ENCODE measurements around the gene ZNF205. TPM values are rescaled to one million over a fixed set of nuclear protein-coding genes. Genes with fewer than 3 reads are reported as not detected.

Gene ZNF205
- total and polyA plus RNA-seq, 2 donors (not counting 1 experiment from before 2014, with no cell fraction given): not detected

GRCh38 chr16:3089717-3090592 is 22.4 kb upstream of the ZNF205 start:
- no peak overlapping the region for H3K4me3 Mint-ChIP-seq
- POLR2A ChIA-PET: no interaction called here
- H3K27me3 Mint-ChIP-seq: peaks cover 7% of the 10 kb centered on the region
- H3K27ac Mint-ChIP-seq: no peak overlapping the region
- TF ChIP-seq CTCF (IDR thresholded peaks at IDR 0.05) (no peak), EZH2 (IDR thresholded peaks at IDR 0.05; ENCODE audit: borderline replicate concordance, insufficient read depth, low read depth, low read length, poor library complexity, severe bottlenecking) (no peak)
- DNase-seq: no peak
- 98% methylated on average over 81 of the region's 81 CpGs for WGBS (ENCODE audit: insufficient coverage)
- H3K4me2 ChIP-seq (replicated peaks; ENCODE audit: low read depth, low read length, poor library complexity, severe bottlenecking): no peak overlapping the region
- CTCF ChIA-PET: interaction anchor here (1.3 to 3.2 kb wide), 3 partner anchors 12 to 39 kb away, joined by 3 to 16 read pairs (median 3); no protein-coding TSS in a partner anchor
- peaks cover 8% of the 10 kb centered on the region for H3K4me1 Mint-ChIP-seq
- H3K79me2 ChIP-seq (ENCODE audit: control insufficient read depth, insufficient read depth, low read length): no peaks in the 10 kb centered on the region
- no peaks in the 10 kb centered on the region for H3K36me3 ChIP-seq (replicated peaks in 1 of 2; ENCODE audit: control extremely low read depth in 1 of 2, control insufficient read depth in 1 of 2, extremely low read depth in 1 of 2, insufficient read depth in 2 of 2, low read length in 1 of 2)
- no peaks in the 10 kb centered on the region for H3K9me3 ChIP-seq (ENCODE audit: control extremely low read depth in 1 of 3, control insufficient read depth in 2 of 3, insufficient read depth in 1 of 3, low read length in 2 of 3)
- no peaks in the 10 kb centered on the region for H3K9me3 Mint-ChIP-seq (ENCODE audit: insufficient read depth)
- H2AFZ ChIP-seq (ENCODE audit: insufficient read depth, low read depth, low read length, poor library complexity, severe bottlenecking): no peak overlapping the region
- no peak for ATAC-seq (ENCODE audit: low read depth)
- intact Hi-C loops (cut with micrococcal nuclease): no loop called here
- no peak overlapping the region for H3K27ac ChIP-seq (ENCODE audit: low read length in 2 of 2)
- no peak overlapping the region for H3K9ac ChIP-seq (ENCODE audit: low read length)
- no peaks in the 10 kb centered on the region for H3K4me1 ChIP-seq (ENCODE audit: control insufficient read depth in 2 of 2, insufficient read depth in 2 of 2, low read length in 2 of 2)
- H3K4me3 ChIP-seq (ENCODE audit: control extremely low read depth in 1 of 5, extremely low read depth in 1 of 5, insufficient read depth in 1 of 5, low read depth in 2 of 5, low read length in 4 of 5): no peak overlapping the region
- H3K27me3 ChIP-seq (replicated peaks in 1 of 4; ENCODE audit: control extremely low read depth in 1 of 4, control insufficient read depth in 3 of 4, insufficient read depth in 4 of 4, low read length in 3 of 4): peaks cover 0 to 8% (median 3%) of the 10 kb centered on the region in 4 experiments
- no peaks in the 10 kb centered on the region for H4K20me1 ChIP-seq (ENCODE audit: control insufficient read depth, insufficient read depth, low read length, poor library complexity, severe bottlenecking)

- Histone ChIP-seq H3K4me3 (ENCODE audit: control extremely low read depth in 1 of 5, extremely low read depth in 1 of 5, insufficient read depth in 1 of 5, low read depth in 2 of 5, low read length in 4 of 5) (no peak overlapping the region), H3K79me2 (ENCODE audit: control insufficient read depth, insufficient read depth, low read length) (no peaks in the 10 kb centered on the region), H3K27me3 (replicated peaks in 1 of 4; ENCODE audit: control extremely low read depth in 1 of 4, control insufficient read depth in 3 of 4, insufficient read depth in 4 of 4, low read length in 3 of 4) (peaks cover 0 to 8% (median 3%) of the 10 kb centered on the region in 4 experiments), H4K20me1 (ENCODE audit: control insufficient read depth, insufficient read depth, low read length, poor library complexity, severe bottlenecking) (no peaks in the 10 kb centered on the region), H3K9ac (ENCODE audit: low read length) (no peak overlapping the region), H3K27ac (ENCODE audit: low read length in 2 of 2) (no peak overlapping the region), H3K9me3 (ENCODE audit: control extremely low read depth in 1 of 3, control insufficient read depth in 2 of 3, insufficient read depth in 1 of 3, low read length in 2 of 3) (no peaks in the 10 kb centered on the region), H3K36me3 (replicated peaks in 1 of 2; ENCODE audit: control extremely low read depth in 1 of 2, control insufficient read depth in 1 of 2, extremely low read depth in 1 of 2, insufficient read depth in 2 of 2, low read length in 1 of 2) (no peaks in the 10 kb centered on the region), H3K4me1 (ENCODE audit: control insufficient read depth in 2 of 2, insufficient read depth in 2 of 2, low read length in 2 of 2) (peaks cover 9 to 12% of the 10 kb centered on the region in 2 donors), H3K4me2 (replicated peaks; ENCODE audit: low read depth, low read length, poor library complexity, severe bottlenecking) (no peak overlapping the region), H2AFZ (ENCODE audit: insufficient read depth, low read depth, low read length, poor library complexity, severe bottlenecking) (no peak overlapping the region)
- DNase-seq (no peak), ATAC-seq (ENCODE audit: low read depth) (no peak)
- 87% methylated on average over 8 of the region's 8 CpGs for WGBS (ENCODE audit: insufficient coverage)
- no peak for TF ChIP-seq CTCF (IDR thresholded peaks at IDR 0.05)
- no peak for TF ChIP-seq EZH2 (IDR thresholded peaks at IDR 0.05; ENCODE audit: borderline replicate concordance, insufficient read depth, low read depth, low read length, poor library complexity, severe bottlenecking)
- no peak overlapping the region for H3K4me3 Mint-ChIP-seq
- POLR2A ChIA-PET: no interaction called here
- intact Hi-C loops (cut with micrococcal nuclease): no loop called here
- CTCF ChIA-PET: interaction anchor here (1.4 kb wide), 1 partner anchor 8 kb away, joined by 4 read pairs; the partner anchor contains the start of gene ZSCAN10
- peaks cover 18% of the 10 kb centered on the region for H3K4me1 Mint-ChIP-seq
- no peaks in the 10 kb centered on the region for H3K9me3 Mint-ChIP-seq (ENCODE audit: insufficient read depth)
- H3K27ac Mint-ChIP-seq: no peak overlapping the region
- H3K27me3 Mint-ChIP-seq: peaks cover 7% of the 10 kb centered on the region
Observed at GRCh38 chr16:3091551-3091950, 20.8 kb upstream of the ZNF205 start.

All from B cell (primary cell).